Vagina (tissue), 2 donors: Measurements from ENCODE around the gene PASK. TPM values are rescaled to one million over a fixed set of nuclear protein-coding genes. Genes with fewer than 3 reads are reported as not detected.
A peak's percentile ranks its signal among the peaks of the same experiment; 100 is the strongest.

ENCODE experiments used
- DNase-seq, 2 donors: peaks; one replicate each; pipeline ENCODE4 v3.0.0-alpha.2; 2017; ENCODE audit errors: extremely low spot score in 2 of 2
- H3K27ac ChIP-seq: fragments of 200-600 bp; sonication (generic); one replicate; pipeline ENCODE4 v1.5.1; 2019
- H3K27me3 ChIP-seq: fragments of 200-600 bp; sonication (generic); one replicate; pipeline ENCODE4 v1.5.1; 2019
- H3K36me3 ChIP-seq, 2 donors: fragments of 200-600 bp; sonication (generic); one replicate each; pipeline ENCODE4 v1.5.1; 2017 to 2019
- H3K4me1 ChIP-seq: fragments of 200-600 bp; sonication (generic); one replicate; pipeline ENCODE4 v1.5.1; 2019
- H3K4me3 ChIP-seq, 2 donors: fragments of 200-600 bp; sonication (generic); 1 replicate in 1 of 2; 2 replicates in 1 of 2; pipeline ENCODE4 v1.5.1; 2016 to 2019
- H3K9me3 ChIP-seq: fragments of 200-600 bp; sonication (generic); one replicate; pipeline ENCODE4 v1.5.1; 2019
- POLR2A ChIP-seq, 2 donors: fragments of 450-650 bp; IDR thresholded peaks; one replicate each; pipeline ENCODE4 v1.6.1; 2017; ENCODE audit warnings: antibody characterized with exemption in 2 of 2, mild to moderate bottlenecking in 2 of 2, moderate library complexity in 2 of 2
- POLR2AphosphoS5 ChIP-seq, 2 donors: sonication (generic); formaldehyde crosslinking; IDR thresholded peaks; one replicate each; pipeline ENCODE4 v1.9.0; 2017; ENCODE audit warnings: antibody characterized with exemption in 2 of 2, mild to moderate bottlenecking in 2 of 2, low read depth in 1 of 2; ENCODE audit not compliant: insufficient read depth in 1 of 2
- intact Hi-C: fragments of 100-400 bp; cut with DNase I; formaldehyde crosslinking; loops from one replicate; pipeline ENCODE4 v1.15.1; 2023
- total RNA-seq: library from RNA; depleted of rRNA; stranded (reverse); fragments of >200 nt; gene quantifications from one replicate; pipeline ENCODE4 v1.2.3, GENCODE V29; 2016
- TF ChIP-seq, protein P1 (sequence below), 3 experiments: fragments of 450-650 bp in 2 of 3; fragments of 200-600 bp in 1 of 3; sonication (generic) in 1 of 3; IDR thresholded peaks; one replicate each; pipeline ENCODE4 v1.5.1; 2017 to 2019; ENCODE audit warnings: antibody characterized with exemption in 3 of 3, mild to moderate bottlenecking in 2 of 3, moderate library complexity in 2 of 3

The PASK gene
- total RNA-seq, 1 donor from 2014 or later = 6.4 TPM

DNA sequence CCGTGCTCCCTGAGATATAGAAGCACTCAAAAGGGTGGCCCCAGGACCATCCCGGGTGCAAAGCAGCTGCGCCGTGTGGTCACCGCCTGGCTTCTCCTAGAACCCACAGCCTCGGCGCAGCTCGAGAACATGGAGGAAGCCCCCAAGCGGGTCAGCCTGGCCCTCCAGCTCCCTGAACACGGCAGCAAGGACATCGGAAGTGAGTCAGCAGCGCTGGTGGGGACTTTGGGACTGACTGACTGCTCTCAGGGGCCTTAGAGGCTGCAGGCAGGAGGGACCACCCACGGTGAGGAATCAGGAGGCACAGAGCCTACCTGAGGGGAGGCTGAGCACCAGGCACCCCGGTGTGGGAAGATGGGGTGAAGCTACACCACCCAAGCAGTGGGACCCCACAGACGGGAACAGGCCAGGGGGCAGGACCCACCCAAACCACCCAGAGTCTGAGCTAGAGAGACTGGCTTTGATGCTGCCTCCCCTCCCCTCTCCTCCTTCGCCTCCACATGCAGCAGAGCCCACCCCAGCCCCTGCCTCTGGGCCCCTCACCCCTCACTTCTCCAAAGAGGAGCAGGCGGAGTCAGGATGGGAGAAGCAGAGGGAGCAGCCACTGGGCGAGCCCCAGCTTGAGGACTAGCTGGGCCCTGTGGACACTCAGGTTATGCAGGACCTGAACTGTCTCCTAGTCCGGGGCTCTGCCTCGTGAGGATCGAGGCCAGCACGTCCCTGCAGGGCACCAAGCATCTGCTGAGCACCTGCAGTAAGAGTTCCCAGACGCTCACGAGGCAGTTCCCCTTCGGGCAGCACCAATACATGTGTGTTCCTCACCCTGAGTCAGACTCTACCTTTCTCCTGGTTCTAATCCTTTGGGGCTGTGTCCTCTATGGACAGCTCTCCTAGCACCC lies 75.9 kb downstream of the PASK start:
- no peak overlapping the region for H3K4me3 ChIP-seq
- no peaks in the 10 kb centered on the region for H3K9me3 ChIP-seq
- intact Hi-C loops = no loop called here
- peaks cover 0 to 53% of the 10 kb centered on the region in 2 donors for H3K36me3 ChIP-seq
- no peaks in the 10 kb centered on the region for H3K27me3 ChIP-seq
- no peaks in the 10 kb centered on the region for H3K4me1 ChIP-seq
- no peak overlapping the region for H3K27ac ChIP-seq
- peak; percentile 76 to 95 for DNase-seq
- TF ChIP-seq, protein P1, sequence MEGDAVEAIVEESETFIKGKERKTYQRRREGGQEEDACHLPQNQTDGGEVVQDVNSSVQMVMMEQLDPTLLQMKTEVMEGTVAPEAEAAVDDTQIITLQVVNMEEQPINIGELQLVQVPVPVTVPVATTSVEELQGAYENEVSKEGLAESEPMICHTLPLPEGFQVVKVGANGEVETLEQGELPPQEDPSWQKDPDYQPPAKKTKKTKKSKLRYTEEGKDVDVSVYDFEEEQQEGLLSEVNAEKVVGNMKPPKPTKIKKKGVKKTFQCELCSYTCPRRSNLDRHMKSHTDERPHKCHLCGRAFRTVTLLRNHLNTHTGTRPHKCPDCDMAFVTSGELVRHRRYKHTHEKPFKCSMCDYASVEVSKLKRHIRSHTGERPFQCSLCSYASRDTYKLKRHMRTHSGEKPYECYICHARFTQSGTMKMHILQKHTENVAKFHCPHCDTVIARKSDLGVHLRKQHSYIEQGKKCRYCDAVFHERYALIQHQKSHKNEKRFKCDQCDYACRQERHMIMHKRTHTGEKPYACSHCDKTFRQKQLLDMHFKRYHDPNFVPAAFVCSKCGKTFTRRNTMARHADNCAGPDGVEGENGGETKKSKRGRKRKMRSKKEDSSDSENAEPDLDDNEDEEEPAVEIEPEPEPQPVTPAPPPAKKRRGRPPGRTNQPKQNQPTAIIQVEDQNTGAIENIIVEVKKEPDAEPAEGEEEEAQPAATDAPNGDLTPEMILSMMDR (IDR thresholded peaks at IDR 0.05) = no peak

- intact Hi-C loops = no loop called here
- Histone ChIP-seq H3K27ac (no peak overlapping the region), H3K27me3 (no peaks in the 10 kb centered on the region), H3K36me3 (peaks cover 0 to 57% of the 10 kb centered on the region in 2 donors), H3K4me3 (no peak overlapping the region), H3K4me1 (no peaks in the 10 kb centered on the region), H3K9me3 (no peaks in the 10 kb centered on the region)
- peak in 1 of 2 donors; percentile 67 for DNase-seq
- TF ChIP-seq, protein P1 (IDR thresholded peaks at IDR 0.05) = no peak
- TF ChIP-seq POLR2A (IDR thresholded peaks at IDR 0.05) = no peak
- no peak for TF ChIP-seq POLR2AphosphoS5 (IDR thresholded peaks at IDR 0.05; ENCODE audit: insufficient read depth in 1 of 2, low read depth in 1 of 2)
These were observed 76.6 kb downstream of the PASK start for GRCh38 chr2:241072553-241073165.

GRCh38 chr2:241072151-241072550 lies 77.1 kb downstream of the PASK start:
- intact Hi-C loops = no loop called here
- Histone ChIP-seq H3K36me3 (peaks cover 0 to 61% of the 10 kb centered on the region in 2 donors), H3K4me3 (no peak overlapping the region), H3K27me3 (no peaks in the 10 kb centered on the region), H3K4me1 (no peaks in the 10 kb centered on the region), H3K27ac (no peak overlapping the region), H3K9me3 (no peaks in the 10 kb centered on the region)
- TF ChIP-seq POLR2A (IDR thresholded peaks at IDR 0.05) (no peak), POLR2AphosphoS5 (IDR thresholded peaks at IDR 0.05; ENCODE audit: insufficient read depth in 1 of 2, low read depth in 1 of 2) (no peak)
- TF ChIP-seq, protein P1 (IDR thresholded peaks at IDR 0.05) = no peak
- DNase-seq = peak in 1 of 2 donors; percentile 70

- H3K27ac ChIP-seq = no peak overlapping the region
- no peak overlapping the region for H3K4me3 ChIP-seq
- H3K4me1 ChIP-seq = no peaks in the 10 kb centered on the region
- H3K27me3 ChIP-seq = no peaks in the 10 kb centered on the region
- H3K9me3 ChIP-seq = no peaks in the 10 kb centered on the region
- intact Hi-C loops = no loop called here
- peak in 1 of 2 donors; percentile 71 for DNase-seq
- TF ChIP-seq POLR2A (IDR thresholded peaks at IDR 0.05) (no peak), POLR2AphosphoS5 (IDR thresholded peaks at IDR 0.05; ENCODE audit: insufficient read depth in 1 of 2, low read depth in 1 of 2) (no peak)
- TF ChIP-seq, protein P1 (IDR thresholded peaks at IDR 0.05) = no peak
- H3K36me3 ChIP-seq = peaks cover 0 to 61% of the 10 kb centered on the region in 2 donors
These were observed 77.6 kb downstream of the PASK start for GRCh38 chr2:241071677-241072111.
